ENCODE data around the gene BCR.
"Not testable (repeated sequence)": the region's sequence is repeated elsewhere in the genome, so short reads cannot be mapped to it uniquely, and the experiment has no call there.

The BCR gene

DNA sequence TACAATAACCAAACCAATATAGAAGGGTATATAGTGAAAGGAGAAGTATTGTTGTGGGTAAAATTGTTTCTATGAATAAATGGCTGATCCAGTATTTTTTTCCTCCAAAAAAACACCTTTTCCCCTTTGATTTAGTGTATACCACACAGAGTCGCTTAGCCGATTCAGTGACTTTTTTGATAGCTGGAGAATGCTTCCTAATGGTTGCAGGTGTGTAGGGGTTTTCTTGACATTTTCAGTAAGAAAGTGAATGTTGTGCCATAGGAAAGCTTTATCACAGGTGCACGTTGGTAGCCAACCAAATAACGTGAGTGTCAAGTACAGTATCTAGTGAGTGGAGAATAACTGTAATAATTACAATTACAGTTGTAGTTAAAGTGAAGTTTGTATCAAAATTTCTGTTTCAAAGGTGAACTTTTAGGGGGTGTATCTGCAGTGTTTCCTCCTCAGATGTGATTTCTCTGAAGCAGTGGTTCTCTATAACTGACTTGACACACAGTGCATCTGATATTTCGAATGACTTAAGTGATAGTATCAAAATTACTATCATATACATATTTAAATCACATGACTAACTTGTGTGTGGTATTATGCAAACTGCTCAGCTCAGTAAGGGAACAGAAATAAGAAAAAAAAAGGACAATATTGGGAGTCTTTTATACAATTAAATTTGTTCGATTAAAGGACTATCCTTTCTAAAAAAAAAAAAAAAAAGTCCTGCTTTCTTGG is 143.8 kb downstream of the BCR start:
- not testable (repeated sequence) for DNase-seq

DNA sequence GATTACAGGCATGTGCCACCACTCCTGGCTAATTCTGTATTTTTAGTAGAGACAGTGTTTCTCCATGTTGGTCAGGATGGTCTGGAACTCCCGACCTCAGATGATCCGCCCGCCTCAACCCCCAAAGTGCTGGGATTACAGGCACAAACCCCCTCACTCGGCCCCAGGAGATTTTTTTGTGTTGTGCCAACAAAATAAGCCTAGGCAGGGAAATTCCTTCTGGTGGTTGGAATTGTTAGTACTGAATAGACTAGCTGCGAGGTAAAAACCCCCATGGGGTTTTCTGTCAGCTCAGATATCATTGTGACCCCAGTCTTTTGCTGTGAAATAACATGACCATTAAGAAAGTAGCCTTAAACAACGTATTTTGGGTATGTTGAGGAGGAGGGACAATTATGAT is 144.9 kb downstream of the BCR start:
- DNase-seq, result no peak

DNA sequence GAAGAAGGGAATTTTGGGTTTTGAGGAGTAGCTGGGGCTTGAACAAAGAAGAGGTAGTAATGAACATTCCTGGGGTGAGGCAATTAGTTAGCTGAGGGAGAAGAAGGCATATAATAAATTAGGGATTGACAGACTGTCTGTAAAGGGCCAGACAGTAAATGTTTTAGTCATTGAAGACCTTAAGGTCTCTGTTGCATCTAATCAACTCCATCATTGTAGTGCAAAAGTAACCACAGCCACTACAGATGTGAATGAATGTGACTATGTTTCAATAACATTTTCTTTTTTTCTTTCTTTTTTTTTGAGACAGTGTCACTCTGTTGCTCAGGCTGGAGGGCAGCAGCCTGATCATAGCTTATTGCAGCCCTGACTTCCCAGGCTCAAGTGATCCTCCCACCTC is 153.5 kb downstream of the BCR start:
- DNase-seq, result not testable (repeated sequence)

DNA sequence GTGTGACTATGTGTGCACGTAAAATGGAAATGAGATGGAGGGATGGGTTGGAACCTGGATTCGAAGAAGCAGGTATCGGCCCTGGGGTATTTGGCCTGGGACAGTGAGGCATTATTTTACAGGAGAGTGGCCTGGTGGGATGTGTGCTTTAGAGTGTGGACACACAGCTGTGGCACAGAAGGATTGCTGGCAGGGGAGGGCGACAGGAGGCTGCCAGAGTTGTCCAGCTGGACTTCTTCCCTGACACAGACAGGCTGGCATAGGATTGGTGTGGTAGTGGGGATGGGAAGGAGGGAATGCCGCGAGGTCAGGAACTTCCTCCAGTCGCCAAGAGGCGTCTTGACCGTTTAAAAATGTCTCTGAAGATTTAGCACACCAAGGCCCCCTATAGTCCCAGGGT is 157.4 kb downstream of the BCR start:
- not testable (repeated sequence) for DNase-seq

DNA sequence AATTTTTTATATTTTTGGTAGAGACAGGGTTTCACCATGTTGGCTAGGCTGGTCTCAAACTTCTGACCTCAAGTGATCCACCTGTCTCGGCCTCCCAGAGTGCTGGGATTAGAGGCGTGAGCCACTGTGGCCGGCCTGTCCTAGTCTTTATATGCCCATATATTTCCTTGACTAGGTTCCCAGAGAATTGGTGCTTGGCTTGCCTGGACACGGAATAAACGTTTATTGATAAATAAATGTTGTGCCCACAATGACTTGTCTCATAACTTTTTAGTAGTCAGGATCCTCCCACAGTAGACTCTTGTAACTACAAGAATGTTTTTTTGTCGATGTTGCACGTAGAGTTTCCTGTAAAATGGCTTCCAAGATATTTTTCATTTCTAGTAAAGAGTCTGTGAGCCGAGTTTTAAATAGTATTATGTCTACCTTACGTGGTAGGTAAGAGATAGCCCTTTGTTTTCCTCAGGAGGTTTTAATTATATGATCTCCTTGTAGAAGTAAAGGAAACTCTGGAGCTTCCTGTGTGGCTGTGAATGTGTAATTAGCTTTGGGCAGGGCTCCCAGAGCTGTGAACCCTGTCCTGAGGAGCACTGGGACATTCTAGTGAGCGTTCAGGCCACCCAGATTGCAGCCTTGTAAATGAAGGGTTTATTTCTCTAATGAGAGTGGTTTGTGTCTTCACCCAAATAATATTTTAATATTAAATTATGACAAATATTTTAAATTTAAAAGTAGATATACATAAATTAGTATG is 161.8 kb downstream of the BCR start:
- DNase-seq, result not testable (repeated sequence)

DNA sequence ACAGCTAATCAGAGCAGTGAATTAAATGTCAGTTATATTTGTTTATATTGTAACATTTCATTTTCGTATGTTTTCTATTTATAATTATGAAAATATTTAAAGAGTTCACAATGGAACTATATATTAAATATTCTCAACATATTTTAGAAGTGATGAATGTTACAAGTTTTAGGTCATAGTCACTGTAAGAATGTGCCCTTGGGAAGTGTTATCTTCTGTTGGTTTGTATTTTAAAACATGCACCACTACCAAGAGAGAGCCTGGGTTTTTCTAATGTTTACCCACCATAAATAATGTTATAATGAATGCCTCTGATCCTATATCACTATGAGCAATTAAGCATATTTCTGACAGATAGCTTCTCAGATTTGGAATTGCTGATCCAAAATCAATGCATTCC is 171.0 kb downstream of the BCR start:
- no peak for DNase-seq

DNA sequence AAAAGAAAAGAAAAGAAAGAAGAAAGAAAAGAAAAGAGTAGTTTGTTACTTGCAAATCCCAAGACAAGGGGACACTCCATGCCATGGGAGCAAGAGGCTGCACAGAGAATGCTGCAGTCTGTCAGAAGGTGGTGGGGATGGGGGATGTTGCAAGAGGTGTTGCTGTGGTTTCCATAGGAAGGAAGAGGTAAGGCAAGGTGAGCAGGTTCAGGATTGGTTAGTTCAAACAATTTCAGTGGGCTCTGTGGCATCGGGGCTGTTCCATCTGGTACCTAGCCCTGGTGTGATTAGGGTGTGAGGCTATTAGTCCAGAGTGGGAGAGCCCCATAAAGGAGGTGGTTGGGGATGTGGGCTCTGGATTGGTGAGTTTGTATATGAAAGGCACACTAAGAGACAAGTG is 172.7 kb downstream of the BCR start:
- no peak for DNase-seq

DNA sequence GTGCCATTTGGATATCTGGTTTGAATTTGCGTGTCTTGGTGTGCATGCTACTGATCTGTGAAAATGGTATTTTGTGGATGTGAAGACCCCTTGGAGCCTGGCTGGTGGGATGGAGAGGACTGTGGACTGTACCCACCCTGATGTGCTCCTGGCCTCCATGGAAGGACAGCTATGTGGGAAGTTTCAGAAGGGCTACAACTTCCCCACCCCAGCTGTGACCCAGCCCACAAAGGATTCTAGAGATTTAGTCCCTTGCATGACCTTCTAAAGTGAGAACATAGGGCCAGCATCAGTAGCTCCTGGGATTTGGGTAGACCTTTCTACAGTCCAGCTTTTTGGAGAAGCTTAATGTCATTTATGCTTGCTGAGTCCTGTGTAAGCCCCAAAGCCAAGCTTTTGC is 173.4 kb downstream of the BCR start:
- no peak for DNase-seq

DNA sequence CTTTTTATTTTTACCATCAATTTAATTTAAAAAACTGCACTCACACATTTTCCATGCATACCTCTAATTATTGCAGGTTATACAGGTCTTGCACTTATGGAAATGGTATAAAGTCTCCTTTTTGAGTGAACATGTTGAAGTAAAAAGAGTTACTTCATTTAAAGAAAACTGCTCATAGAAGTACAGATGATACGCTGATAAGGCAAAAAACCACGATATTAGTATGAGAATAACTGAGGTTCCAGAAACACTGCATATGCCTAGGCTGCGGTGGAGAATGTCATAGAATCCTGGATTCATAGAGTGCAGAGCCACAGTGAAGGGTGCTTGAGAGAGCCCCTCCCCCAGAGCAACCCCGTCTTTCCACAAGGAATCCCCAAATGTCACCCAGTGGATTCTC is 175.8 kb downstream of the BCR start:
- DNase-seq, result no peak

DNA sequence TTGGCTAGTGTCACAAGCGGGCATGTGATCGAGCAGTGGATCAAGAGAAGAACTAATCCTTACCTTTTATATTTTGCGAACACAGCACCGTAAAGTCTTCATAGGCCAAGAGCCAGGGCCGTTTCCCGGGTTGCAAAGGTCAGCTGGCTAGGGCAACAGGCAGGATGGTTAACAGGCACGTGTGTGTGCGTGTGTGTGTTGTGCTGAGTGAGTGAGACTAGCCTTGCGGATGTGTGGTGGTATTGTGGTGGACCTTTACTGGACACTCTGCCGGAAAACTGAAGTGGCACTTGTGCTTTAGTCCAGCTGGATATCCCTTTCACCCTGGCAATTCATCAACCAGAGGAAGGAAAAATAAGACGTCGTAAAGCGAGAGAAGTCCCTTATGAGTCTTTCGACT is 176.7 kb downstream of the BCR start:
- no peak for DNase-seq

DNA sequence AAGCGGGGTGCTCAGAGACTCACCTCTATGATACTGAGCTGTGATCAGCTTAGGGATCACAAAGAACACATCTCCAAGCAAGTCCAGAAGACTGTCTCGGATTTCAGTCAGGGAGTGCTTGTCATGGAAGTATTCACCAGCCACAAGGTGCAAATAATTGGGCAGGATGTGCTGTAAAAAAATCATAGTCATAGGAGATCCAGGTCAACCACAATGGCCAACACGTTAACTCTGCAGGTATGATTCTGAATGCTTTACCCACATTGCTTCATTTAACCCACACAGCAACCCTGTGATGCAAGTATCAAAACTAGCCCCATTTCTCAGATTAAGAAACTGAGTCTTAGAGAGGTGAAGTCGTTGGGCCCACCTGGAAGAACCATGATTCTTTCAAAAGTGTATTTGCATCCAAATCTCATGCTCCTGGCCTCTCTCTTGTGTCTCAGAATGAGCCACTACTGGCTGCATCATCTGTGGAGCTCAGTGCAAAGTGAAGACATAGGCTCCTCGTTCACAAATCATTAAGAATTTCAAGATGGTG is 179.3 kb downstream of the BCR start:
- no peak for DNase-seq

DNA sequence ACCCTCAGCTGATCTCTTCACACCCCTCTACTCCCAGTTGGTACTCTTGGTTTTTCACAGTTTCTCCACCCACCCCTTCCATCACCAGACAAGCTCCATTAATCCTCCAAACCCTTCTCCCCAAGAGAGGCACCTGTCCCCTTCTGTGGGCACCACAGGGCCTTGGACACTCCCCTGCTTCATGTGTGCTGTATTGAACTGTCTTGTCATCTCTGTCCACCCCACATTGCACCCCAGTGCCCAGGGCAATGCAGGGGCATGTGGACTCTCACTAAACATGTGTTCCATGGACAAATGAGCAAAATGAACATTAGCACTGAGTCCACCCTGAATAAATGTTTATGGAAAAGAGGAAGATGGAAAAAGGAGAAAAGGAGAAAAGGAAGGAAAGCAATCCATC is 181.4 kb downstream of the BCR start:
- no peak for DNase-seq

DNA sequence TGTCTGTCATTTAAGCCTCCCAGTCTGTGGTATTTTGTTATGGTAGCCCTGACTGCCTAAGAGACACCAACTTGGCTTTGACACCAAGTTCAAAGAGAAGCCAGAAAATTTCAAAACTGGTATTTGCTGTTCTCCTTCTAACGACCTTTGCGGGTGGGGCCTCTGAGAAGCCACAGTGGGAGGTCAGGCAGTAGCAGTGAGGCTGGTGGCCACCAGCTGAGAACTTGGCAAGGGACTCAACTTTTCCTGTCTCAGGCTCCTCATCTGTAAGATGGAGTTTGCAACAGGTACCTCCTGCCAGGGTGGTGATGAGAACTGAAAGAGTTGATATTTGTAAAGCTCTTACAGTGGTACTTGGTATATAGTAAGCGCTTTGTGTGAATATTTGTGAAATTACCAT is 183.4 kb downstream of the BCR start:
- DNase-seq, result no peak

DNA sequence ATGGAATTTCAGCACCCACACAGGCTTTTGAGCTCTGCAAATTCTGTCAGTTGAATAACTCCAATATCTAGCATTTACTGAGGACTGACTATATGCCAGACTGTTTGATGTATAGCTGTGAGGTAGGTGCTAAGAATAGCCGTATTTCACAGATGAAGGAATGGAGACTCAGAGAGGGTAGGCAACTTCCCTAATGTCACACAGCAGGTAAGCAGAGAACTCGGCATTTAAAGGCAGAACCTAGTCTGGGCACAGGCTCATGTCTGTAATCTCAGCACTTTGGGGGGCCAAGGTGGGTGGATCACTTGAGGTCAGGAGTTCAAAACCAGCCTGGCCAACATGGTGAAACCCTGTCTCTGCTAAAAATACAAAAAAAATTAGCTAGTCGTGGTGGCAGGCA is 184.1 kb downstream of the BCR start:
- no peak for DNase-seq

DNA sequence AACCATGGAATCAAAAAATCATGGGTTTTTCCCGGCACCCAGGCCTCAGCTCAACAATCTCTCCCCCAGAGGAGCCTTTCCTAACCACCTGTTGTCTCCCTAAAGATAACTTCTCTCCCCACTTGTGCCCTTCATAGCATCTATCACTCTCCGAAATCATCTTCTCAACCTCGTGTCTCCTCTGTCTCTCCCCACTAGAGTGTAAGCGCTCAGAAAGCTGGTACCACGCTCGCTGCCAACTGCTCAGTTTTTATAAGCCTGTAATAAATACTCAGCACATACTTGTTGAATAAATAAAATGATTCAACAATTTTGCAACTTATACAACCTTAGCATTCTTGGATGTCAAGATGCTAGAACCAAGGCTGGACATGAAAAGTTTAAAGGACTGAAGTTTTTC is 185.2 kb downstream of the BCR start:
- no peak for DNase-seq

DNA sequence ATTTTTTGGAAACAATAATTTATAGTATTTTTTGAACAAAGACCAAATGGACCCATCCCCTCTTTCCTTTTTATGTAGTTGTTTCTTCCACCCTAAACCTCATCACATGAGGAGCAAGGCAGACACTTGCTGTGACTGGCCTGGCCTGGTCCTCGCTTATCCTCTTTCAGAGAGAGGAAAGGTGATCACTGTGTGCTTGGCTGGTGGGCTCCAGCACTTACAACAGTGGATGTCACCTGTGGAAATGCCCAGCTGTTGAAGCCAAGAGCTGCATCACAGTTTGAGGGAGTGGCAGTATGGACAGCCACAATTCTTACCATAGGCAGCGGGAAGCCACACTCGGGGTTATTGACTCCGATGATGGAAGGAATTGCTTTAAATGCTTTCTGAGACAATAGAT is 185.7 kb downstream of the BCR start:
- no peak for DNase-seq

DNA sequence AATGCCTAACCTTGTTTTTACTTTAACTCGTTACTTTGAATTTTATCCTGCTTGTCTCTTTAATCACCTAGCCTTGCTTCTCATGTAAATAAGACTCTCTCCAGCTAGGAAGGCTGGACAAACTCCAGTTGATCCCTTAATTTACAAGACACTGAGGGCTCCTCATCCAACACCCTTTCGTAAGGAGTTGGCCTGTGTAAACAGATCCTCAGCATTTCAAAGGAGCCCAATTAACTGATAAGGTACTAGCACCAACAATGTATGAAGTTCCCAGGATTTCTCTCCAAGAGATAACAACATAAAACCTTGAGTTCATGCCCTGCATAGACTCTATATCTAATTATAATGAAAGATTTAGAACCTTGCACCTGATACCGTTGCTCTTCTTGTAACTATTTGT is 186.9 kb downstream of the BCR start:
- not testable (repeated sequence) for DNase-seq

Data from hematopoietic multipotent progenitor cell treated with erythropoietin and hydrocortisone succinate and interleukin-3 and kit ligand, for 8 days (in vitro differentiated cells).